ENCODE results near the gene GABRB2. TPM values are rescaled to one million over a fixed set of nuclear protein-coding genes. Genes with fewer than 3 reads are reported as not detected.
A peak's percentile ranks its signal among the peaks of the same experiment; 100 is the strongest.
"Not testable (repeated sequence)": the region's sequence is repeated elsewhere in the genome, so short reads cannot be mapped to it uniquely, and the experiment has no call there.

Gene GABRB2
- polyA plus RNA-seq, 1 donor = 3.7 TPM

DNA sequence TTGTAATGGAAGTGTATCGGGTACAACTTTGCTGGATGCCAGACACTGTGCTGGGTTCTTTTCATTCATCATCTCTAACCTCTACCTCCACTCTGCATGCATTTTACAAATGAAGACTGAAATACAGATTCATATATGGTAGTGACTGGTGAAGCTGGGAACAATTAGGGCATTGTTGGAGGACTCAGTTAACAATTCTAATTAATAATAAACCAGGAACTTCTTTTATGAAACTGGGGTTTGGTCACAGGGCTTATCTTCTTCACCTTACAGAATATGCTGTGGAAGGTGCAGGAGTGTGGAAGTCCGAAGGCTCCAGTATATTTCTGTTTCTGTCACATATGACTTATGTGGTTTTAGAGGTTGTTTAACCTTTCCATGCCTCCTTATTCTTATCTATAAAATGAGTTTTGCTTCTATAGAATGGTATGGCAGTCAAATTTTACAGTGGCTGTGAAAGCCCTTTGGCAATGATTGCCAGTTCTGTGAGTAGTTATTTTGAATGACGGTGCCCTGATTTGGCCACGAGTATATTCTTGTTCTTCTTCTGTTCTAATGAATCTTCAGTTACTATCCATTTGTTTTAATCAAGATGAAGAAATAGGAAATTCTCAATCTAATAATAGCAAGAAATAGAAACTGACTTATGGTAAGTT, 284.7 kb downstream of the GABRB2 start:
- Histone ChIP-seq H3K36me3 (ENCODE audit: control insufficient read depth, insufficient read depth, low read length) (no peaks in the 10 kb centered on the region), H3K9me3 (ENCODE audit: control insufficient read depth, low read depth, low read length) (no peaks in the 10 kb centered on the region), H3K4me3 (ENCODE audit: low read length) (no peak overlapping the region), H3K4me1 (ENCODE audit: control insufficient read depth, insufficient read depth, low read length) (peaks cover 24% of the 10 kb centered on the region), H3K27me3 (ENCODE audit: control insufficient read depth, insufficient read depth, low read length) (no peaks in the 10 kb centered on the region), H3K27ac (ENCODE audit: low read length) (peak overlapping the region; percentile 51)
- DNase-seq = peak; percentile 18 to 73
- no CpG with 5 or more reads among the region's 4 CpGs for WGBS (ENCODE audit: insufficient coverage, low lambda C conversion rate)

DNA sequence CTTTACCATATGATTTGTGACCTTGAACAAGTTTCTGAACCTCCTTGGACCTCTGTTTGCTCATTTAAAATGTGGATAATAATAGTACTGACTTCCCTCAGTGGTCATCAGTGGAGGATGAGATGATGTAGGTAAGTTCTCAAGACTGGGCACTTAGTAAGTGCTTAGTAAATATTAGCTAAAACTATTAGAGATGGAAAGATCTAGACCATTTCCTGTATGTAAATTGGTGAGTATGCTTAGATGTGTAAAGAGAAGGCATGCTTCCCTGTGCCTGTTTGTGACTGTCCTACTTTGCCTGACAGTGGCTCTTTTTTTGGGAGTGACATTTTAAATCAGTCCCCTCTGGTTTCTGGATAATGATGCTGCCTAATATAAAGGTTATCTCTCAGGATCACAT, 288.1 kb downstream of the GABRB2 start:
- no peak overlapping the region for H3K4me3 ChIP-seq (ENCODE audit: low read length)
- no peak overlapping the region for H3K27ac ChIP-seq (ENCODE audit: low read length)

DNA sequence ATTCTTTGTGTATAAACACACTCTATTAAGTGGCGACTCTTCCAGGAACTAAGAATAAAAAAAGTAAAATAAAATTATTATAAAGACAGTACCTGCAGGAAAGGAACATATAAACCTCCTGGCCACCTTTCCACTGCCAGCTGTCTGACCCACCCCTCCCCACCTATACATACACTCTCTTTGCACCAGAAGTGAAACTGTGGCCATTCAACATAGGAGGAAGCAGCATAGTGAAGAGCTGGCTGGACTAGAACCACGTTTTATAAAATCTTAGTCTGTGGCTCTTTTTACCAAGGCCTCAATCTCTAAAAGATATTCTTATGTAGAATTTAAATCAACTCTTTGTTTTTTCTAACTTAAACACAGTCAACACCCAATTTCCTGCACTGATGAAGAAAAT, 289.6 kb downstream of the GABRB2 start:
- Histone ChIP-seq H3K4me3 (ENCODE audit: low read length) (no peak overlapping the region), H3K4me1 (ENCODE audit: control insufficient read depth, insufficient read depth, low read length) (peaks cover 5% of the 10 kb centered on the region), H3K27me3 (ENCODE audit: control insufficient read depth, insufficient read depth, low read length) (no peaks in the 10 kb centered on the region), H3K36me3 (ENCODE audit: control insufficient read depth, insufficient read depth, low read length) (no peaks in the 10 kb centered on the region), H3K27ac (ENCODE audit: low read length) (no peak overlapping the region), H3K9me3 (ENCODE audit: control insufficient read depth, low read depth, low read length) (no peaks in the 10 kb centered on the region)
- 100% methylated on average over 1 of the region's 2 CpGs for WGBS (ENCODE audit: insufficient coverage, low lambda C conversion rate)
- DNase-seq = no peak

More for the DNA sequence above, 288.1 kb downstream of the GABRB2 start:
- Histone ChIP-seq H3K27me3 (ENCODE audit: control insufficient read depth, insufficient read depth, low read length) (no peaks in the 10 kb centered on the region), H3K9me3 (ENCODE audit: control insufficient read depth, low read depth, low read length) (no peaks in the 10 kb centered on the region), H3K4me1 (ENCODE audit: control insufficient read depth, insufficient read depth, low read length) (peaks cover 19% of the 10 kb centered on the region), H3K36me3 (ENCODE audit: control insufficient read depth, insufficient read depth, low read length) (no peaks in the 10 kb centered on the region)
- no peak for DNase-seq

DNA sequence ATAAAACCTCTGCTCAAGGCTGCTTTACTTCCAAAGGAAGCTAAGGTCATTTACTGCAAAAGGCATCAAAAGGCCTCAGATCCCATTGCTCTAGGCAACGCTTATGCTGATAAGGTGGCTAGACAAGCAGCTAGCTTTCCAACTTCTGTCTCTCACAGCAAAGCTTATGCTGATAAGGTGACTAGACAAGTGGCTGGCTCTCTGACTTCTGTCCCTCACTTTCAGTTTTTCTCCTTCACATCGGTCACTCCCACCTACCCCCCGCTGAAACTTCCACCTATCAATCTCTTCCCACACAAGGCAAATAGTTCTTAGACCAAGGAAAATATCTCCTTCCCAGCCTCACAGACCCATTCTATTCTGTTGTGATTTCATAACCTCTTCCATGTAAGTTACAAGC, 293.6 kb downstream of the GABRB2 start:
- not testable (repeated sequence) for H3K27me3 ChIP-seq (ENCODE audit: control insufficient read depth, insufficient read depth, low read length); H3K9me3 ChIP-seq (ENCODE audit: control insufficient read depth, low read depth, low read length); H3K4me1 ChIP-seq (ENCODE audit: control insufficient read depth, insufficient read depth, low read length); H3K27ac ChIP-seq (ENCODE audit: low read length); H3K36me3 ChIP-seq (ENCODE audit: control insufficient read depth, insufficient read depth, low read length); H3K4me3 ChIP-seq (ENCODE audit: low read length)
- peak in 1 of 2 donors; percentile 45 for DNase-seq
- 18% methylated on average over 2 of the region's 3 CpGs for WGBS (ENCODE audit: insufficient coverage, low lambda C conversion rate)

GRCh38 chr5:161246749-161247148, 299.8 kb downstream of the GABRB2 start:
- H3K27me3 ChIP-seq (ENCODE audit: control insufficient read depth, insufficient read depth, low read length) = no peaks in the 10 kb centered on the region
- H3K4me3 ChIP-seq (ENCODE audit: low read length) = no peak overlapping the region
- no peaks in the 10 kb centered on the region for H3K9me3 ChIP-seq (ENCODE audit: control insufficient read depth, low read depth, low read length)
- H3K36me3 ChIP-seq (ENCODE audit: control insufficient read depth, insufficient read depth, low read length) = no peaks in the 10 kb centered on the region
- DNase-seq = no peak
- no peak overlapping the region for H3K27ac ChIP-seq (ENCODE audit: low read length)
- 100% methylated on average over 1 of the region's 4 CpGs for WGBS (ENCODE audit: insufficient coverage, low lambda C conversion rate)
- H3K4me1 ChIP-seq (ENCODE audit: control insufficient read depth, insufficient read depth, low read length) = no peaks in the 10 kb centered on the region

DNA sequence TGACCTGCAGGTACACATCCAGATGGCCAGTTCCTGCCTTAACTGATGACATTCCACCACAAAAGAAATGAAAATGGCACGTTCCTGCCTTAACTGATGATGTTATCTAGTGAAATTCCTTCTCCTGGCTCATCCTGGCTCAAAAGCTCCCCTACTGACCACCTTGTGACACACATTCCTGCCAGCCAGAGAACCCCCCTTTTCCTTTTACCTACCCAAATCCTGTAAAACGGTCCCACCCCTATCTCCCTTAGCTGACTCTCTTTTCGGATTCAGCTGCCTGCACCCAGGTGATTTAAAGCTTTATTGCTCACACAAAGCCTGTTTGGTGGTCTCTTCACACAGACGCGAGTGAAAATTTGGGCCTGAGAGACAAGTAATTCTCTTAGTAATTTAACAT, 300.7 kb downstream of the GABRB2 start:
- H3K9me3 ChIP-seq (ENCODE audit: control insufficient read depth, low read depth, low read length) = not testable (repeated sequence)
- WGBS (ENCODE audit: insufficient coverage, low lambda C conversion rate) = no CpG with 5 or more reads among the region's 5 CpGs

More for the DNA sequence above, 300.7 kb downstream of the GABRB2 start:
- not testable (repeated sequence) for H3K4me3 ChIP-seq (ENCODE audit: low read length); H3K4me1 ChIP-seq (ENCODE audit: control insufficient read depth, insufficient read depth, low read length); H3K36me3 ChIP-seq (ENCODE audit: control insufficient read depth, insufficient read depth, low read length); DNase-seq; H3K27ac ChIP-seq (ENCODE audit: low read length); H3K27me3 ChIP-seq (ENCODE audit: control insufficient read depth, insufficient read depth, low read length)

Other genes starting within 250 kb of the GABRB2 start
- gene GABRA6, start 139.0 kb upstream of the GABRB2 start, polyA plus RNA-seq = not detected

All from large intestine (tissue), 3 donors.